ENCODE data around the gene LRRC18. TPM values are rescaled to one million over a fixed set of nuclear protein-coding genes. Genes with fewer than 3 reads are reported as not detected.

LRRC18 gene
- total RNA-seq, 1 experiment from 2014 or later: not detected

DNA sequence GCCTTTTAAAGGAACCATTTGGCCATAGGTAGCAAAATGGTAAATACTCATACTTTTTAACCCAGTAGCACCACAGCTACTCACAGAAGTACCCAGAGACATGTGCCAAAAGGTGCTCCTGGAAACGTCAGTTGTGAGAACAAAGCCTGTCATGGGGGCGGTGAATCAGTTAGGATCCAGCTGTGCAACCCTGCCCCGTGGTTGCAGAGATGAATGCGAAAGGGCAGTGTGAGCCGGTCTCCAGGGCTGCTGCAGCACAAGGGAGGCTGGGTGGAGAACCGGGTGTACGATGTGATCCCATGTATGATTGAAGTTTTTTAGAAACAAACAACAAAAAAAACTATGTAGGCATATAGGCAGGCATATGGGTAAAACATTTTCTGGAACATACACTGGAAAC lies 1.3 kb upstream of the LRRC18 start:
- Mint-ChIP-seq H3K27ac (ENCODE audit: unreplicated experiment) (no peak overlapping the region), H3K9me3 (ENCODE audit: low read depth, unreplicated experiment) (no peaks in the 10 kb centered on the region), H3K4me3 (ENCODE audit: low read depth, unreplicated experiment) (no peak overlapping the region), H3K27me3 (ENCODE audit: unreplicated experiment) (peaks cover 67% of the 10 kb centered on the region), H3K4me1 (ENCODE audit: low read depth, unreplicated experiment) (no peaks in the 10 kb centered on the region), H3K36me3 (ENCODE audit: insufficient read depth, unreplicated experiment) (no peaks in the 10 kb centered on the region)
- intact Hi-C loops (cut with micrococcal nuclease; ENCODE audit: unreplicated experiment): no loop called here
- TF ChIP-seq, protein P1, sequence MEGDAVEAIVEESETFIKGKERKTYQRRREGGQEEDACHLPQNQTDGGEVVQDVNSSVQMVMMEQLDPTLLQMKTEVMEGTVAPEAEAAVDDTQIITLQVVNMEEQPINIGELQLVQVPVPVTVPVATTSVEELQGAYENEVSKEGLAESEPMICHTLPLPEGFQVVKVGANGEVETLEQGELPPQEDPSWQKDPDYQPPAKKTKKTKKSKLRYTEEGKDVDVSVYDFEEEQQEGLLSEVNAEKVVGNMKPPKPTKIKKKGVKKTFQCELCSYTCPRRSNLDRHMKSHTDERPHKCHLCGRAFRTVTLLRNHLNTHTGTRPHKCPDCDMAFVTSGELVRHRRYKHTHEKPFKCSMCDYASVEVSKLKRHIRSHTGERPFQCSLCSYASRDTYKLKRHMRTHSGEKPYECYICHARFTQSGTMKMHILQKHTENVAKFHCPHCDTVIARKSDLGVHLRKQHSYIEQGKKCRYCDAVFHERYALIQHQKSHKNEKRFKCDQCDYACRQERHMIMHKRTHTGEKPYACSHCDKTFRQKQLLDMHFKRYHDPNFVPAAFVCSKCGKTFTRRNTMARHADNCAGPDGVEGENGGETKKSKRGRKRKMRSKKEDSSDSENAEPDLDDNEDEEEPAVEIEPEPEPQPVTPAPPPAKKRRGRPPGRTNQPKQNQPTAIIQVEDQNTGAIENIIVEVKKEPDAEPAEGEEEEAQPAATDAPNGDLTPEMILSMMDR (IDR thresholded peaks at IDR 0.05; ENCODE audit: unreplicated experiment): no peak
- DNase-seq: no peak
- BruUV-seq (replicated peaks): no TSS peak
- CTCF ChIA-PET: no interaction called here

DNA sequence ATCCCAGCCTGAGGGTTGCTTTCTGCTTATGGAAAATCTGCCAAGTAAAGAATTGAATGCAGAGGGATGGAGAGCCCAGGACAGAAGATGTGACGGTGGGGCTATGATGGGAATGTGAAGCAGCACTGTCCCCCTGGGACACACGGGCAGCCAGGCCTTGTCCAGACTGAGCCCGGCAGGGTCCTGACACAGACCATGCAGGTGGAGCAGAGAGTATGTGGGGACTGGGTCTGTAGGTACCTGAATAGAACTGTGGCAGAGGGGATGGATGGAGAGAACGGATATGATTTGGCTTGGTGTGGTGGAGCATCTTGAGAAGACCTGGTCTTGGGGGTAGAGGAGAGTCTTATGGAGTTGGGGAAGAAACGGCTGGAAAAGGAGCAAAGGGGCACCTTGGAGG lies 732 bp upstream of the LRRC18 start:
- BruUV-seq (replicated peaks): no TSS peak

DNA sequence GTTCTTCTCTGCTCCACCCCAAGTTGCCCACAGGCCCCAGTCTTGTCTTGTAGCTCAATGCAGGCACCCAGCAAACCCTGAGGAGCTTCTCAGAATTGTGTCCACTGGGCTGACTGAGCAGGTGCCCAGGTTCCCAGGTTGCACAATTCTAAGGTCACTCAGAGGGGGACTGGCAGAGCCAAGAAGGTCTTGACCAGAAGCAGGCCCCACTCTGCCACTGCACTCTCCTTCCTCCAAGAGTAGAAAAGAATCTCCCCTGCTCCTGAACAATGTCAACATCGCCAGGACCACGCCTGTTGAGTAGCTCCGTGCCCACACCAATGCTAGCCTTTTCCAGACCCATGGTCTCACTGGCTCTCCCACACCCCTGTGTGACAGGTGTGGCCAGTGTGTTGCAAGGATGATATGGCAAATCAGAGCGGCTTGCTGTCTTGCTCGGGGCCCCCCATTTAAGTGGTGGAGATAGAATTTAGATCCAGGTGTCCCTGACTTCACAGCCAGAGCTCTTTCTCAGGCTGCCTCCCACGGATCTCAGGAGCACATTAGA lies 577 bp downstream of the LRRC18 start:
- no peaks in the 10 kb centered on the region for H3K36me3 Mint-ChIP-seq (ENCODE audit: insufficient read depth, unreplicated experiment)
- no TSS peak for BruUV-seq (replicated peaks)
- CTCF ChIA-PET: no interaction called here
- no peaks in the 10 kb centered on the region for H3K4me1 Mint-ChIP-seq (ENCODE audit: low read depth, unreplicated experiment)
- intact Hi-C loops (cut with micrococcal nuclease; ENCODE audit: unreplicated experiment): no loop called here
- DNase-seq: no peak
- H3K4me3 Mint-ChIP-seq (ENCODE audit: low read depth, unreplicated experiment): no peak overlapping the region
- H3K9me3 Mint-ChIP-seq (ENCODE audit: low read depth, unreplicated experiment): no peaks in the 10 kb centered on the region
- TF ChIP-seq, protein P1 (IDR thresholded peaks at IDR 0.05; ENCODE audit: unreplicated experiment): no peak
- no peak overlapping the region for H3K27ac Mint-ChIP-seq (ENCODE audit: unreplicated experiment)
- peaks cover 65% of the 10 kb centered on the region for H3K27me3 Mint-ChIP-seq (ENCODE audit: unreplicated experiment)

More for the DNA sequence above, 732 bp upstream of the LRRC18 start:
- CTCF ChIA-PET: no interaction called here
- Mint-ChIP-seq H3K27me3 (ENCODE audit: unreplicated experiment) (peaks cover 65% of the 10 kb centered on the region), H3K36me3 (ENCODE audit: insufficient read depth, unreplicated experiment) (no peaks in the 10 kb centered on the region), H3K9me3 (ENCODE audit: low read depth, unreplicated experiment) (no peaks in the 10 kb centered on the region), H3K4me3 (ENCODE audit: low read depth, unreplicated experiment) (no peak overlapping the region), H3K4me1 (ENCODE audit: low read depth, unreplicated experiment) (no peaks in the 10 kb centered on the region), H3K27ac (ENCODE audit: unreplicated experiment) (no peak overlapping the region)
- intact Hi-C loops (cut with micrococcal nuclease; ENCODE audit: unreplicated experiment): no loop called here
- TF ChIP-seq, protein P1 (IDR thresholded peaks at IDR 0.05; ENCODE audit: unreplicated experiment): no peak
- DNase-seq: no peak

DNA sequence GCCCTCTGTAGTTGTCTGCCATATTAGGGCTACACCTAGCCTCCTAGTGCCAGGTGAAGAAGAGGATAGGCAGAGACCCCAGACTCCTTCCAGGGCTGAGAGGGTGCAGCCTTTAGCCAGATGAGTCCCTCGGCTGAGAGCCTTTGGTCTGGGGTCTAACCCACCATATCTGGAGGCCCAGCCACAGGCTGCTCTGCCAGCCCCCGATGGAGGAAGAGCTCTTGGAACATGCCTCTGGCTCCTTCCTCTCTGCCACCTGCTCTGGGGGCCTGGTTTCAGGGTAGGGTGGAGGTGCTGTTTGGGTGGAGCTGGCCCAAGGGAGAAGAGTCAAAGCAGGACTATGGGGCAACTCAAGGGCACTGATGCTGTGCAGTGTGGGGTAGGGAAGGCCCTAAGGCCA lies 1.4 kb downstream of the LRRC18 start:
- BruUV-seq (replicated peaks): no TSS peak
- TF ChIP-seq, protein P1 (IDR thresholded peaks at IDR 0.05; ENCODE audit: unreplicated experiment): no peak
- DNase-seq: no peak
- H3K9me3 Mint-ChIP-seq (ENCODE audit: low read depth, unreplicated experiment): no peaks in the 10 kb centered on the region
- peaks cover 65% of the 10 kb centered on the region for H3K27me3 Mint-ChIP-seq (ENCODE audit: unreplicated experiment)
- intact Hi-C loops (cut with micrococcal nuclease; ENCODE audit: unreplicated experiment): no loop called here
- H3K4me3 Mint-ChIP-seq (ENCODE audit: low read depth, unreplicated experiment): no peak overlapping the region
- no peaks in the 10 kb centered on the region for H3K36me3 Mint-ChIP-seq (ENCODE audit: insufficient read depth, unreplicated experiment)
- no peaks in the 10 kb centered on the region for H3K4me1 Mint-ChIP-seq (ENCODE audit: low read depth, unreplicated experiment)
- CTCF ChIA-PET: no interaction called here
- no peak overlapping the region for H3K27ac Mint-ChIP-seq (ENCODE audit: unreplicated experiment)
